ENCODE results near the gene HOXA6. TPM values are rescaled to one million over a fixed set of nuclear protein-coding genes. Genes with fewer than 3 reads are reported as not detected.

HOXA6 gene
- total and polyA plus RNA-seq, 9 of the 15 experiments (the other 6 are each of a cell fraction or from before 2014, with no cell fraction given), result not detected

GRCh38 chr7:27116031-27116961, 31.3 kb downstream of the HOXA6 start:
- Histone ChIP-seq H3K27ac (ENCODE audit: extremely low read depth, low read depth, low read length) (no peak overlapping the region), H3K4me3 (no peak overlapping the region), H3K4me2 (ENCODE audit: insufficient read depth, low read length) (no peak overlapping the region), H3K9ac (ENCODE audit: insufficient read depth in 1 of 2, low read depth in 2 of 2, low read length in 2 of 2) (no peak overlapping the region), H3K9me3 (replicated peaks; ENCODE audit: control insufficient read depth, insufficient read depth, low read depth, low read length) (no peaks in the 10 kb centered on the region), H3K4me1 (replicated peaks in 1 of 2; ENCODE audit: control insufficient read depth in 2 of 2, insufficient read depth in 2 of 2, low read length in 2 of 2) (peaks cover 0 to 16% of the 10 kb centered on the region in 2 experiments; a peak in 2 of 5 replicates), H4K20me1 (replicated peaks; ENCODE audit: control insufficient read depth, insufficient read depth, low read length) (0 out of 2 replicates have a peak, but pooled peaks cover 6% of the 10 kb centered on the region), H3K9me1 (ENCODE audit: control insufficient read depth, insufficient read depth, low read length) (no peaks in the 10 kb centered on the region), H3K79me2 (ENCODE audit: control insufficient read depth, insufficient read depth, low read length) (no peaks in the 10 kb centered on the region), H3K36me3 (ENCODE audit: control insufficient read depth, insufficient read depth, low read length) (no peaks in the 10 kb centered on the region), H2AFZ (ENCODE audit: low read depth, low read length) (no peak overlapping the region), H3K27me3 (ENCODE audit: control insufficient read depth in 2 of 2, insufficient read depth in 2 of 2, low read length in 2 of 2) (peaks cover 44 to 62% of the 10 kb centered on the region in 2 experiments)
- ATAC-seq, result no peak
- ChIA-PET POLR2A (interaction anchor here (0.6 to 0.7 kb wide), 2 partner anchors 15 to 669 kb away, joined by 3 read pairs; no protein-coding TSS in a partner anchor), CTCF (ENCODE audit: low intra/inter-chr PET ratio) (no interaction called here)
- WGBS (ENCODE audit: insufficient coverage, low coverage, missing lambda C conversion rate), result 13% methylated on average over 19 of the region's 20 CpGs
- in situ Hi-C loops (cut with MboI) (no loop called here), intact Hi-C loops (cut with micrococcal nuclease) (no loop called here)
- DNase-seq (ENCODE audit: extremely low read depth in 1 of 4, low spot score in 3 of 4), result no peak
- BruUV-seq (replicated peaks), result no TSS peak
- FAIRE-seq, result no peak
- TF ChIP-seq ZNF175 (CRISPR knock-in tag; IDR thresholded peaks at IDR 0.05; ENCODE audit: low read depth) (no peak), RFX5 (IDR thresholded peaks at IDR 0.05; ENCODE audit: low read depth, low read length) (no peak), MEIS2 (IDR thresholded peaks at IDR 0.05; ENCODE audit: partially characterized antibody) (peak; percentile 35), HNRNPK (IDR thresholded peaks at IDR 0.05; ENCODE audit: low read depth, low read length, poor library complexity, severe bottlenecking) (no peak), SMAD3 (CRISPR knock-in tag; conservative IDR thresholded peaks at IDR 0.05) (no peak), ILF3 (IDR thresholded peaks at IDR 0.05; ENCODE audit: borderline replicate concordance) (no peak), PBX2 (CRISPR knock-in tag; IDR thresholded peaks at IDR 0.05; ENCODE audit: low read depth) (no peak), PBX2 (tag; conservative IDR thresholded peaks at IDR 0.05; ENCODE audit: low read depth) (0 out of 2 replicates have a peak, but pooled peaks have one; percentile 37), ZNF76 (CRISPR knock-in tag; IDR thresholded peaks at IDR 0.05; ENCODE audit: borderline replicate concordance) (no peak), HBP1 (CRISPR knock-in tag; IDR thresholded peaks at IDR 0.05) (no peak), ZNF398 (CRISPR knock-in tag; IDR thresholded peaks at IDR 0.05) (no peak), PKNOX1 (IDR thresholded peaks at IDR 0.05) (0 out of 2 replicates have a peak, but pooled peaks have one; percentile 24), KDM1A (IDR thresholded peaks at IDR 0.05) (no peak), EP300 (IDR thresholded peaks at IDR 0.05; ENCODE audit: low read length) (no peak)
